Ishikawa (cell line): Measurements from ENCODE around the gene FAM20C.

Experiments
- CEBPB ChIP-seq: IDR thresholded peaks from 2 replicates; pipeline ENCODE4 v1.6.1; 2012
- CREB1 ChIP-seq: IDR thresholded peaks from 2 replicates; pipeline ENCODE4 v1.6.1; 2012; ENCODE audit warnings: low read depth
- EP300 ChIP-seq: IDR thresholded peaks from 2 replicates; pipeline ENCODE4 v1.6.1; 2012; ENCODE audit warnings: borderline replicate concordance
- FOXM1 ChIP-seq: IDR thresholded peaks from 2 replicates; pipeline ENCODE4 v1.6.1; 2012; ENCODE audit warnings: low read depth, borderline replicate concordance
- RAD21 ChIP-seq: IDR thresholded peaks from 2 replicates; pipeline ENCODE4 v1.6.1; 2012; ENCODE audit warnings: low read depth
- TAF1 ChIP-seq: IDR thresholded peaks from 2 replicates; pipeline ENCODE4 v1.6.1; 2012; ENCODE audit warnings: low read depth, mild to moderate bottlenecking
- TCF12 ChIP-seq: IDR thresholded peaks from 2 replicates; pipeline ENCODE4 v1.6.1; 2012; ENCODE audit warnings: low read depth
- YY1 ChIP-seq: IDR thresholded peaks from 2 replicates; pipeline ENCODE4 v1.6.1; 2012; ENCODE audit warnings: low read depth
- ZBTB7A ChIP-seq: IDR thresholded peaks from 2 replicates; pipeline ENCODE4 v1.6.1; 2012; ENCODE audit warnings: low read depth
- TF ChIP-seq, protein P1 (sequence below): IDR thresholded peaks from 2 replicates; pipeline ENCODE4 v1.6.1; 2012
- TF ChIP-seq, protein P2 (sequence below): IDR thresholded peaks from 2 replicates; pipeline ENCODE4 v1.6.1; 2012

GRCh38 chr7:208130-208673 is 15.8 kb downstream of the FAM20C start:
- TF ChIP-seq FOXM1 (no peak), EP300 (no peak), CREB1 (no peak), TCF12 (no peak), YY1 (no peak), RAD21 (no peak), TAF1 (no peak), CEBPB (no peak), ZBTB7A (no peak)
- TF ChIP-seq, protein P1, sequence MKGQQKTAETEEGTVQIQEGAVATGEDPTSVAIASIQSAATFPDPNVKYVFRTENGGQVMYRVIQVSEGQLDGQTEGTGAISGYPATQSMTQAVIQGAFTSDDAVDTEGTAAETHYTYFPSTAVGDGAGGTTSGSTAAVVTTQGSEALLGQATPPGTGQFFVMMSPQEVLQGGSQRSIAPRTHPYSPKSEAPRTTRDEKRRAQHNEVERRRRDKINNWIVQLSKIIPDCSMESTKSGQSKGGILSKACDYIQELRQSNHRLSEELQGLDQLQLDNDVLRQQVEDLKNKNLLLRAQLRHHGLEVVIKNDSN = no peak
- TF ChIP-seq, protein P2, sequence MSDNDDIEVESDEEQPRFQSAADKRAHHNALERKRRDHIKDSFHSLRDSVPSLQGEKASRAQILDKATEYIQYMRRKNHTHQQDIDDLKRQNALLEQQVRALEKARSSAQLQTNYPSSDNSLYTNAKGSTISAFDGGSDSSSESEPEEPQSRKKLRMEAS = no peak
